AML-193 (cell line): Measurements from ENCODE around the gene SRSF1.
"Not testable (repeated sequence)": the region's sequence is repeated elsewhere in the genome, so short reads cannot be mapped to it uniquely, and the experiment has no call there.

Experiments used
- DNase-seq, 2 experiments: peaks; one replicate each; lab custom pipeline; 2025; lab: John Stamatoyannopoulos, UW

SRSF1 gene

DNA sequence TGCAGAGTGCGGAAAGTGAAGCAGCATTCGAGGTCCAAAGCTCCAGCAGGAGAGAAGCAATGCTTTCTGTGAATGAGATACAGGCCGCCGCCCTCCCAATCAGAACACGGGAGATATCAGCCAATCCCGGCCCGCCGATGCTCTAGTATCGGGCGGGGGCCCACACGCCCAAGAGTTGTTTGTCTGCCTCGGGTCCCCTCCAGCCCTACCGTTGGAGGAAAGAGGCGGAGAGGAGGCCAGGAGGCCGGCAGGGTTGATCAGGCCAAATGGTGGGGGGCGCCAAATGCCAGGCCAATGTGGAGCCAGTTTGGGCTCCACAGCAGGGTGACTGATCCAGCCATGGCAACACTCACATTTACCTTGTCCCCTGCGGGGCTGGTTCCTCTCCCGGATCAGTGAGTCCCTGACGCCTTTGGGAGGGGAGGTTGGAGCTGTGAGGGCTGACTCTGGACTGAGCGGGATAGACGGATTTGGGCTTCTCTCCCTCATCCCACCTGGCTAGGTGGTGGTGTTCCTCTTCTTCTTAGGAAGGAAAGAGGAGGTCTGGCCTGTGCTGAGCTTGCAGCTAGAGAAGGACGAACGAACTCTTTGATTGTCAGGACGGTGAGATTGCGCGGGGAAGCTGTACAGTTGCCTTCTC, 41.4 kb downstream of the SRSF1 start:
- no peak for DNase-seq

DNA sequence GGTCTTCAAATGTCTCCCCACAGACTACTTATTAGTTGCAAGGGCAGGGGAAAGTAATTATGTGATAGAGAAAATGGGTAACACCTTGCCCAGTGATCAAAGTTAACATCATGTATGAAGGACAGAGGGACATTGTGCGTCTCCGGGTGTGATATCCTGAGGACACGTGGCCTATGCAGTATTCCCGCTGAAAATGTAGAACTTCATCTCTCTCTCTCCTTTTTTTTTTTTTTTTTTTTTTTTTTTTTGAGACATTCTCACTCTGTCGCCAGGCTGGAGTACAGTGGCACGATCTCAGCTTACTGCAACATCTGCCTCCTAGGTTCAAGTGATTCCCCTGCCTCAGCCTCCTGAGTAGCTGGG, 43.9 kb downstream of the SRSF1 start:
- no peak for DNase-seq

- DNase-seq, result no peak
Measured at GRCh38 chr17:57962279-57963148, 44.5 kb downstream of the SRSF1 start.

DNA sequence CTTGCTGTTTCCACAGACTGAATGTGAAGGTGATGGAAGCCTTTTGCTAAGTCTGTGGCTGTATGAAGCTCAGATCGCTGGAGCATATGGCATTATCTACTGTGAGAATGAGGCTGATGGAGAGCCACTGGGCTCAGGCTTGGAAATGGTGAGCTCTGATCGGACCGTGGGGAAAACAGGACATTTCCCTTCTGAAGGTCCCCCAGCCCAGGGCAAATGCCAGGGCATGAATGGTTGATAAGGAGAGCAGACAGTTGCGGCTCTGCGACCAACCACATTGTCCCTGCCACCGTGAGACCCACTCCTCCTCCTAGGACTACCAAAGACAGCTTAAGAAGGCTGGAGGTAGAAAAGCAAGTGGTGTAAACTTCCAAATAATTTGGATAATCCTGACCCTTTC, 47.1 kb downstream of the SRSF1 start:
- DNase-seq, result no peak

- not testable (repeated sequence) for DNase-seq
Measured at GRCh38 chr17:57958391-57958790, 48.7 kb downstream of the SRSF1 start.

- no peak for DNase-seq
Measured at GRCh38 chr17:57957886-57958285, 49.2 kb downstream of the SRSF1 start.

- DNase-seq, result no peak
Measured at GRCh38 chr17:57957120-57957850, 49.8 kb downstream of the SRSF1 start.

- DNase-seq, result no peak
Measured at GRCh38 chr17:57956291-57957119, 50.5 kb downstream of the SRSF1 start.

GRCh38 chr17:57955183-57955931, 51.7 kb downstream of the SRSF1 start, which contains the start of gene CUEDC1:
Gene CUEDC1 (minus strand): TSS chr17:57955412. CDS start chr17:57885564, 69,848 bp downstream.
- peak; percentile 47 to 52 for DNase-seq

- no peak for DNase-seq
Measured at GRCh38 chr17:57954397-57955182, 52.5 kb downstream of the SRSF1 start.

GRCh38 chr17:57953705-57954396, 53.2 kb downstream of the SRSF1 start:
- peak in 1 of 2 experiments; percentile 4 for DNase-seq
